CD4-positive, alpha-beta T cell treated with Interleukin-4 for 4 hours (primary cell): ENCODE results near the gene CMTM1.
"Not testable (repeated sequence)": the region's sequence is repeated elsewhere in the genome, so short reads cannot be mapped to it uniquely, and the experiment has no call there.

Experiments used
- DNase-seq: peaks from one replicate; pipeline ENCODE4 v3.0.0-alpha.2; 2020

The CMTM1 gene

DNA sequence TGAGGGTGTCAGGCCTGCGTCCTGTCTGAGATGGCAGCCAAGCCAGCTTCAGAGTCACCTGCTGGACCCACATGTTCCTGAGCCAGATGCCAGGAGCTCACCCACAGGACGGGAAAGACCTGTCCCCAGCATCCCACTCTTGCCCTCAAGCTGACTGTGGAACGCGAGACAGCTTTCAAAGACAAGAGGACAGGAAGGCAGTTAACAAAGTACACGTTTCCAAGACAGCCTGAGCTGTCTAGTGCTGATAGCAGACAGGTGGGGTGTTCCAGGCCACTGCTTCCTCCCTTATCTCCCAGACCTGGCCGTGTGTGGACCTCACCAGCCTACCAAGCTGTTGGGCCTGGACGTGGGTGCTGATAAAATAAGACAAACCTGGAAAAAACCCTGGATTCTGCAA, 51.5 kb downstream of the CMTM1 start:
- DNase-seq = no peak

DNA sequence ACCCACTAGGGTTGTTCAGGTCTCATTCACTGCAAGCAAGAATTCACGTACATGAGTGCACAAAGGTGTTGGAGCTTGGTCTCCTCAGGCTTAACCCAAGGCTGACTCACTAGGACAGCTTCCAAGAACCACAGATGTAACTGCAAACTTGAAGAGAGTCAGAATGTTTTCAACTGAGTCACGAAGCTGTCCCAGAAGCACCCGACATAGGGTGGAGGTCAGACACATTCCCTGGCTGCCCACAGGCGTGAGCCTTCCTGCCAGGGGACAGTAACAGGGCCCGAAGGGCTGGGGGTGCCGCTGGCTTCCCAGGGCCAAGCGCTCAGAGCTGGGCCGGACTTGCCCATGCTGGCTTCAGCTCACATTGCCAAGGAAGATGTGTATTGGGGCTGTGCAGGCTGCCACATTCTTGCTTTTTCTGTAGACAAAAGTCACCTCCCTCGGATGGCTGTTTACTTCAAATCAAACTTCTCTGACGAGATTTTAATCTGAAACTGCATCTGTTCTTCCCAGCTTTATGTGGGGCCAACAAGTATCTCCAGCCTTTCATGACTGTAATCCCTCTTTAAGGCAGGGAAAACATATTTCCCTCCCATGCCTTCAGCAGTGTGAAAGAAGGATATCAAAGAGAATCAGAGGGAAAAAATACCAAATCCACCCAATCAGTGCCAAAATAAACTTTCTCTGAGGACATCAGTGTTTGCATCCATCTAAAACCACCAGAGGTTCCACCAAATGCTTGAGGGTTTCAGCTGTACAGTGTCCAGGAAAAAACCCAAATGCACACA, 52.5 kb downstream of the CMTM1 start:
- DNase-seq = no peak

DNA sequence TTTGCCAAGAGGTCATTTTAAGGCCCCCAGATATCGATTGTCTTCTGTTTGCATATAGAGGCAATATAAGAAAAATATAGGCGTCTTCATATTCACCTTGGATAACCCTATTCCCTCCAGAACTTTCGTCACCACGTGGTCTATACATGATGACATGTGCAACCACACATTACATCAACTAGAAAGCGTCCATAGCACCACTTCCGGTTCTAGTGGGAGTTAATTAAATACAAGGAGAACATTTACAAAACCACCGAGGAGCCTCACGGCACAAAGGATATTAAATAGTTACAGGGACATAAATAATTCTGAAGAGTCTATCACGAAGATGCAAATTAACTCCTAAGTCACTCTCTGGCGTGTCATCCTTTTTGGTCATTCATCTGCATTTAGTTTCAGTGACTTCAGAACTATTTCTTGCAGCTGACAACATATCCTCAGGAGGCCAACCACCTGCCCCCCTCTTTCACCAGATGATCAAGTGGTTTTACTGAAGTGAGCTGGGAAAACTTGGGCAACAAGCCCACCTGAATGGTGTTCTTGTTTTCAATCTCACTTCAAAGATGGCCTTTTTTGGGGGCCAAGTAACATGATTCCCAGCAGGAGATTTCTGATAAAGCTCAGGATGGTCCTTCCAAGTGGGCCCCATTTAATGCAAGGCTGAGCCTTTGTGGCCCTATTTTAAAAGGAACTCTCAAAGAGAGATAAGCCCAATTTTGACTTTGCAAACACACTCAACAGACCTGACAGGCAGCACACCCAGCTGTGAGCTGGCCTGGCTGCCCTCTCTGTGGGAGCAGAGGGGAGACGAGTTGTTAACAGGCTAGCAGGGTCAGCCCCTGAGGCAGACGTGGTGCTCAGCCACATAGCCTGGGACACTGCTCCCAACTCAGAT, 53.5 kb downstream of the CMTM1 start:
- no peak for DNase-seq

DNA sequence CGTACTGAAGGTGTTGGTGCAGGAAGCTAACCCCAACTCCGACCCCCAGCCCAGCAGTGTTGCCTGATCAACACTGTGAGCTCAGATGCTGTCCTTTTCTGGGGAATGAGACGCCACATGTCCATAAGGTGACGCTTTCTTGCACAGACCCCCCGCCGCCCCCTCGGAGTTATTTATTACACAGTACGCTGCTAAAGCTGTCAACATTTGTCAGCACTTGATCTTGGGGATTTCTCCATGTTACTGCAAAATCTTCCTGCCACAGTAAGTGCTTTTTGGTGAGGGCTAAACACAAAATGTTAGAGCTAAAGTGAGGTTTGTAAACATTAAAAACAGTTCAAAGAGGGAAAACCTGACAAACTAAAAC, 54.2 kb downstream of the CMTM1 start:
- DNase-seq = no peak

DNA sequence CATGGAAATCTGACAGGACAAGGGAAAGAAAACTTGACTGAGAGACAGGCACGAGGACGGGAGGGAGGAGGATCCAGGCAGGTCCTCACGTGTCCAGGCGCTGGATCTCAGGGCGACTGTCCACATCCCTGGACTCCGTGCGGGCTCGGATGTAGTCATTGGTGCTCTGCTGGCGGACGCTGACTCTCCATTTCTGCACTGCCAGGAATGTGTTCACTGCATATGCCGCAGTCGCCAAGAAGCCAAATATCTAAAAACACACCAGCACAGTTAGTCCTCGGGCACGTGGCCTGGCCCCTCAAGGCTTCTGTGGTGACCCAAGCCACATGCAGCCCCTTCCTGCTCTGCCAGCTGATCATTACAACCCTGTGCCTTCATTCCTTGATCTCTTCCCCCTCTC, 55.7 kb downstream of the CMTM1 start:
- no peak for DNase-seq

DNA sequence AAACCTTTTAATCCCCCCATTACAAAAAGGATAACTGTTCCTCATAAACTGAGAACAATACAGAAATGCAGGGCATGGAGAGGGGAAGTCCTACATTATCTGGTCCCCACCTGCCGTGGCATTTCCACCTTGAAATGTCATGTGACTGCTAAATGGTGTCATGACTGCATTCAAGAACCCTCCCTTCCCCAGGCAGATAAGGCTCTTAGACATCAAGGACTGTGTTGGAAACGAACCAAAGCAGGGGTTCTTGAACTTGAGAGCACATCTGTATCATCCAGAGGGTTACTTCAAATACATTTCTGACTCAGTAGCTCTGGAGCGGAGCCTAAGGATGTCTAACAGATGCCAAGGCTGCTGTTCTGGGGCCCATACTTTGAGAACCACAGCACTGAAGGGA, 56.6 kb downstream of the CMTM1 start:
- DNase-seq = no peak

DNA sequence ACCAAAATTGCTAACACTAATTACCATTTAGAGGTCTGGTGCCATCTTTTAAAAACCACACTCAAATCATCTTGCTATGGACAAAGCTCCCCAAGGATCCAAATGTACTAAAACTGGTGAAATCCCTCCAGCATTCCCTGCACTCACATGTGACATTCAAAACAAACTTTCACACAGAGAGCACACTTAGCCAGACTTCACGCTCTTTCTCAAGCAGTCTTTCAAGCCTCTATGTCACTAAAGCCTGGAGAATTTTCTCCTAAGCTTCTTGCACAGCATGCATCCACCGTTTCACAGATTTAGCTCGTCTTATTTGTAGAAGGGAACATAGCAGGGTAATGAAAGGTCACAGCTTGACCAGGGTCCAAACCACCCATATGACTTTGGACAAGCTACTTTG, 57.5 kb downstream of the CMTM1 start:
- DNase-seq = no peak

DNA sequence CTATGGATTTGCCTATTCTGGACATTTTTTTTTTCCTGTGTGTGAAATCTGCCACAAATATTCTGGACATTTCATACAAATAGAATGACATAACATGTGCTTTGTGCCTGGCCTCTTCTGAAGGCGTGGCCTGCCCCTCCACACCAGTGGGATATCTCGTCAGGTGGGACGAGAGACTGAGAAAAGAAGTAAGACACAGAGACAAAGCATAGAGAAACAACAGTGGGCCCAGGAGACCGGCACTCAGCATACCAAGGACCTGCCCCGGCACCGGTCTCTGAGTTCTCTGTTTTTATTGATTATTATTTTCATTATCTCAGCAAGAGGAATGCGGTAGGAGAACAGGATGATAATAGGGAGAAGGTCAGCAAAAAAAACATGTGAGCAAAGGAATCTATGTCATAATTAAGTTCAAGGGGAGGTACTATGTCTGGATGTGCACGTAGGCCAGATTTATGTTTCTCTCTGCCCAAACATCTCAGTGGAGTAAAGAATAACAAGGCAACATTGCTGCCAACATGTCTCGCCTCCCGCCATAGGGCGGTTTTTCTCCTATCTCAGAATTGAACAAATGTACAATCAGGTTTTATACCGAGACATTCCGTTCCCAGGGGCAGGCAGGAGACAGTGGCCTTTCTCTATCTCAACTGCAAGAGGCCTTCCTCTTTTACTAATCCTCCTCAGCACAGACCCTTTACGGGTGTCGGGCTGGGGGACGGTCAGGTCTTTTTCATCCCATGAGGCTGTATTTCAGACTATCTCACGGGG, 61.6 kb downstream of the CMTM1 start:
- not testable (repeated sequence) for DNase-seq
